Measurements from ENCODE around the gene DEUP1. TPM values are rescaled to one million over a fixed set of nuclear protein-coding genes. Genes with fewer than 3 reads are reported as not detected.

The DEUP1 gene
- total and polyA plus RNA-seq, 2 donors (not counting 1 experiment from before 2014, with no cell fraction given) = not detected

GRCh38 chr11:93340223-93340622 is 9.7 kb downstream of the DEUP1 start:
- H3K4me3 ChIP-seq (replicated peaks in 1 of 4; ENCODE audit: control extremely low read depth in 1 of 4, insufficient read depth in 1 of 4, low read depth in 3 of 4, low read length in 4 of 4) = no peak overlapping the region
- H3K9ac ChIP-seq (ENCODE audit: insufficient read depth, low read length) = no peak overlapping the region
- no peaks in the 10 kb centered on the region for H3K4me1 ChIP-seq (ENCODE audit: control insufficient read depth, extremely low read depth, insufficient read depth, low read length)
- no peaks in the 10 kb centered on the region for H3K79me2 ChIP-seq (ENCODE audit: control insufficient read depth, insufficient read depth, low read length)
- no peak overlapping the region for H3K4me2 ChIP-seq (ENCODE audit: extremely low read depth, insufficient read depth, low read length)
- no peaks in the 10 kb centered on the region for H3K36me3 ChIP-seq (ENCODE audit: control insufficient read depth, insufficient read depth, low read length)
- H3K9me3 ChIP-seq (ENCODE audit: control insufficient read depth, insufficient read depth, low read depth, low read length) = no peaks in the 10 kb centered on the region
- H3K27me3 ChIP-seq (ENCODE audit: control insufficient read depth, insufficient read depth, low read length) = no peaks in the 10 kb centered on the region
- DNase-seq (ENCODE audit: low read depth in 2 of 2) = no peak
- no peaks in the 10 kb centered on the region for H4K20me1 ChIP-seq (ENCODE audit: control insufficient read depth, extremely low read depth, insufficient read depth, low read length)
- TF ChIP-seq, protein P1, sequence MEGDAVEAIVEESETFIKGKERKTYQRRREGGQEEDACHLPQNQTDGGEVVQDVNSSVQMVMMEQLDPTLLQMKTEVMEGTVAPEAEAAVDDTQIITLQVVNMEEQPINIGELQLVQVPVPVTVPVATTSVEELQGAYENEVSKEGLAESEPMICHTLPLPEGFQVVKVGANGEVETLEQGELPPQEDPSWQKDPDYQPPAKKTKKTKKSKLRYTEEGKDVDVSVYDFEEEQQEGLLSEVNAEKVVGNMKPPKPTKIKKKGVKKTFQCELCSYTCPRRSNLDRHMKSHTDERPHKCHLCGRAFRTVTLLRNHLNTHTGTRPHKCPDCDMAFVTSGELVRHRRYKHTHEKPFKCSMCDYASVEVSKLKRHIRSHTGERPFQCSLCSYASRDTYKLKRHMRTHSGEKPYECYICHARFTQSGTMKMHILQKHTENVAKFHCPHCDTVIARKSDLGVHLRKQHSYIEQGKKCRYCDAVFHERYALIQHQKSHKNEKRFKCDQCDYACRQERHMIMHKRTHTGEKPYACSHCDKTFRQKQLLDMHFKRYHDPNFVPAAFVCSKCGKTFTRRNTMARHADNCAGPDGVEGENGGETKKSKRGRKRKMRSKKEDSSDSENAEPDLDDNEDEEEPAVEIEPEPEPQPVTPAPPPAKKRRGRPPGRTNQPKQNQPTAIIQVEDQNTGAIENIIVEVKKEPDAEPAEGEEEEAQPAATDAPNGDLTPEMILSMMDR (conservative IDR thresholded peaks at IDR 0.05 in 1 of 2, IDR thresholded peaks at IDR 0.05 in 1 of 2; ENCODE audit: low read depth in 1 of 2, low read length in 2 of 2) = no peak
- TF ChIP-seq EZH2 (IDR thresholded peaks at IDR 0.05; ENCODE audit: low read length, missing control alignments) = no peak
- H3K27ac ChIP-seq (ENCODE audit: insufficient read depth, low read length) = no peak overlapping the region
- H2AFZ ChIP-seq (ENCODE audit: low read length) = no peak overlapping the region

DNA sequence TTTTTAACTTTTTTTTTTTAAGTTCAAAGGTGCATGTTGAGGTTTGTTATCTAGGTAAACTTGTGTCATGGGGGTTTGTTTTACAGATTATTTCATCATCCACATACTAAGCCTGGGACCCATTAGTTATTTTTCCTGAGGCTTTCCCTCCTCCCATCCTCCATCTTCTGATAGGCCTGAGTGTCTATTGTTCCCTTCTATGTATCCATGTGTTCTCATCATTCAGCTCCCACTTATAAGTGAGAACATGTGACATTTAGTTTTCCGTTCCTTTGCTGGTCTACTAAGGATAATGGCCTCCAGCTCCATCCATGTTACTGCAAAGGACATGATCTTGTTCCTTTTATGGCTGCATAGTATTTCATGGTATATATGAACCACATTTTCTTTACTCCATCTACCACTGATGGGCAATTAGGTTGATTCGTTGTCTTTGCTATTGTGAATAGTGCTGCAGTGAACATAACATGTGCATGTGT is 14.4 kb downstream of the DEUP1 start:
- TF ChIP-seq, protein P1 (conservative IDR thresholded peaks at IDR 0.05 in 1 of 2, IDR thresholded peaks at IDR 0.05 in 1 of 2; ENCODE audit: low read depth in 1 of 2, low read length in 2 of 2) = no peak
- no peak for TF ChIP-seq EZH2 (IDR thresholded peaks at IDR 0.05; ENCODE audit: low read length, missing control alignments)
- no peaks in the 10 kb centered on the region for H3K9me3 ChIP-seq (ENCODE audit: control insufficient read depth, insufficient read depth, low read depth, low read length)
- no peak overlapping the region for H3K4me2 ChIP-seq (ENCODE audit: extremely low read depth, insufficient read depth, low read length)
- H3K4me3 ChIP-seq (replicated peaks in 1 of 4; ENCODE audit: control extremely low read depth in 1 of 4, insufficient read depth in 1 of 4, low read depth in 3 of 4, low read length in 4 of 4) = no peak overlapping the region
- no peaks in the 10 kb centered on the region for H3K79me2 ChIP-seq (ENCODE audit: control insufficient read depth, insufficient read depth, low read length)
- H4K20me1 ChIP-seq (ENCODE audit: control insufficient read depth, extremely low read depth, insufficient read depth, low read length) = no peaks in the 10 kb centered on the region
- no peaks in the 10 kb centered on the region for H3K36me3 ChIP-seq (ENCODE audit: control insufficient read depth, insufficient read depth, low read length)
- H3K4me1 ChIP-seq (ENCODE audit: control insufficient read depth, extremely low read depth, insufficient read depth, low read length) = no peaks in the 10 kb centered on the region
- no peak overlapping the region for H3K27ac ChIP-seq (ENCODE audit: insufficient read depth, low read length)
- no peaks in the 10 kb centered on the region for H3K27me3 ChIP-seq (ENCODE audit: control insufficient read depth, insufficient read depth, low read length)
- H2AFZ ChIP-seq (ENCODE audit: low read length) = no peak overlapping the region
- H3K9ac ChIP-seq (ENCODE audit: insufficient read depth, low read length) = no peak overlapping the region
- DNase-seq (ENCODE audit: low read depth in 2 of 2) = no peak

DNA sequence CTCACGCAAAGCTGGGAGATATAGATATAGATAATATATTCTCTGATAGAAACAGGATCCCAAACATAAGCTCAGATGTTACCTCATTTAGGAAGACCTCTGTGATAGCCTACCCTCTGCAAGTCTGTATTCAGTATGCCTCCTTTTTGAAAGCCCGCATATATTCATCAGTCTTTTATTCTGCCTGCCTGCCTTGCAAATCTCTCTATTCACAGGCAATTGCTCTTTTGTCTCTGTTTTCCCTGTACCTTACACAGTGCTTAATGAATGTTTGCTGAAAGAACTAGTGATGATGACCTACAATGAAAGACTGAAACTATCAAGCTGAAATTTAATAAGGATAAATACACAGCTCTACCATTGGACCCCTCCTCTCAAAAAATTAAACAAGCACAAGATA is 18.4 kb downstream of the DEUP1 start:
- no peaks in the 10 kb centered on the region for H3K36me3 ChIP-seq (ENCODE audit: control insufficient read depth, insufficient read depth, low read length)
- no peaks in the 10 kb centered on the region for H3K4me1 ChIP-seq (ENCODE audit: control insufficient read depth, extremely low read depth, insufficient read depth, low read length)
- H3K79me2 ChIP-seq (ENCODE audit: control insufficient read depth, insufficient read depth, low read length) = no peaks in the 10 kb centered on the region
- H2AFZ ChIP-seq (ENCODE audit: low read length) = no peak overlapping the region
- no peaks in the 10 kb centered on the region for H3K27me3 ChIP-seq (ENCODE audit: control insufficient read depth, insufficient read depth, low read length)
- H3K4me3 ChIP-seq (replicated peaks in 1 of 4; ENCODE audit: control extremely low read depth in 1 of 4, insufficient read depth in 1 of 4, low read depth in 3 of 4, low read length in 4 of 4) = no peak overlapping the region
- no peak for DNase-seq (ENCODE audit: low read depth in 2 of 2)
- H4K20me1 ChIP-seq (ENCODE audit: control insufficient read depth, extremely low read depth, insufficient read depth, low read length) = no peaks in the 10 kb centered on the region
- no peak overlapping the region for H3K9ac ChIP-seq (ENCODE audit: insufficient read depth, low read length)
- no peaks in the 10 kb centered on the region for H3K9me3 ChIP-seq (ENCODE audit: control insufficient read depth, insufficient read depth, low read depth, low read length)
- TF ChIP-seq EZH2 (IDR thresholded peaks at IDR 0.05; ENCODE audit: low read length, missing control alignments) = no peak
- TF ChIP-seq, protein P1 (conservative IDR thresholded peaks at IDR 0.05 in 1 of 2, IDR thresholded peaks at IDR 0.05 in 1 of 2; ENCODE audit: low read depth in 1 of 2, low read length in 2 of 2) = no peak
- H3K27ac ChIP-seq (ENCODE audit: insufficient read depth, low read length) = no peak overlapping the region
- H3K4me2 ChIP-seq (ENCODE audit: extremely low read depth, insufficient read depth, low read length) = no peak overlapping the region
